Gastroesophageal sphincter (tissue), 4 donors: Measurements from ENCODE around the gene FAM219B. TPM values are rescaled to one million over a fixed set of nuclear protein-coding genes. Genes with fewer than 3 reads are reported as not detected.

Source experiments
- ATAC-seq: fragments of 150-250 bp; one replicate; pipeline ENCODE4 v1.9.1; 2016; ENCODE audit warnings: mild to moderate bottlenecking, moderate library complexity
- H3K27ac ChIP-seq, 4 donors: fragments of 200-600 bp; sonication (generic) in 3 of 4; 1 replicate in 3 of 4; 2 replicates in 1 of 4; pipeline ENCODE4 v1.5.1; 2016 to 2019
- H3K27me3 ChIP-seq: fragments of 200-600 bp; sonication (generic); one replicate; pipeline ENCODE4 v1.5.1; 2019
- H3K36me3 ChIP-seq, 2 donors: fragments of 200-600 bp; sonication (generic); one replicate each; pipeline ENCODE4 v1.5.1; 2019; ENCODE audit warnings: control low read depth in 1 of 2
- H3K4me1 ChIP-seq, 3 donors: fragments of 200-600 bp; sonication (generic); 1 replicate in 2 of 3; 2 replicates in 1 of 3; pipeline ENCODE4 v1.5.1; 2016 to 2019; ENCODE audit warnings: control low read depth in 2 of 3
- H3K4me3 ChIP-seq, 2 donors: fragments of 200-600 bp; sonication (generic); one replicate each; pipeline ENCODE4 v1.5.1; 2019; ENCODE audit warnings: mild to moderate bottlenecking in 1 of 2, moderate library complexity in 1 of 2
- H3K9me3 ChIP-seq, 3 donors: fragments of 200-600 bp; sonication (generic); one replicate each; pipeline ENCODE4 v1.5.1; 2017 to 2019; ENCODE audit warnings: control low read depth in 2 of 3
- EP300 ChIP-seq: sonication (generic); formaldehyde crosslinking; IDR thresholded peaks from one replicate; pipeline ENCODE4 v1.6.1; 2017; ENCODE audit warnings: antibody characterized with exemption, mild to moderate bottlenecking
- POLR2A ChIP-seq, 2 donors: fragments of 450-650 bp; IDR thresholded peaks; one replicate each; pipeline ENCODE4 v1.6.1; 2017; ENCODE audit warnings: antibody characterized with exemption in 2 of 2, mild to moderate bottlenecking in 2 of 2, moderate library complexity in 1 of 2
- POLR2AphosphoS5 ChIP-seq: sonication (generic); formaldehyde crosslinking; IDR thresholded peaks from one replicate; pipeline ENCODE4 v1.6.1; 2017; ENCODE audit warnings: antibody characterized with exemption
- WGBS, 2 donors: methylation state at CpG; one replicate each; pipeline ENCODE4 v1.1.5; 2018; ENCODE audit warnings: low coverage in 1 of 2; 5-methylcytosine and 5-hydroxymethylcytosine counted together
- total RNA-seq, 4 donors: library from RNA; depleted of rRNA; stranded (reverse); fragments of >200 nt; gene quantifications; one replicate each; pipeline ENCODE4 v1.1.0, GENCODE V29; 2016
- TF ChIP-seq, protein P1 (sequence below), 4 experiments: fragments of 200-600 bp in 2 of 4; fragments of 450-650 bp in 2 of 4; sonication (generic) in 1 of 4; IDR thresholded peaks; one replicate each; pipeline ENCODE4 v1.5.1; 2017 to 2019; ENCODE audit warnings: antibody characterized with exemption in 4 of 4, mild to moderate bottlenecking in 2 of 4, moderate library complexity in 2 of 4

The FAM219B gene
- total RNA-seq, 4 donors from 2014 or later = 85.0 to 93.4 (median 88.8) TPM

- H3K36me3 ChIP-seq = no peaks in the 10 kb centered on the region
- H3K4me3 ChIP-seq = no peak overlapping the region
- WGBS, 2 donors = 53 to 62% methylated on average over 2 to 5 of the region's 6 CpGs
- H3K4me1 ChIP-seq = peaks cover 2 to 83% (median 54%) of the 10 kb centered on the region in 3 donors
- no peaks in the 10 kb centered on the region for H3K27me3 ChIP-seq
- no peak for ATAC-seq
- H3K9me3 ChIP-seq = no peaks in the 10 kb centered on the region
- peak overlapping the region in 3 of 4 donors; percentile 94 to 96 (median 95) for H3K27ac ChIP-seq
- TF ChIP-seq, protein P1, sequence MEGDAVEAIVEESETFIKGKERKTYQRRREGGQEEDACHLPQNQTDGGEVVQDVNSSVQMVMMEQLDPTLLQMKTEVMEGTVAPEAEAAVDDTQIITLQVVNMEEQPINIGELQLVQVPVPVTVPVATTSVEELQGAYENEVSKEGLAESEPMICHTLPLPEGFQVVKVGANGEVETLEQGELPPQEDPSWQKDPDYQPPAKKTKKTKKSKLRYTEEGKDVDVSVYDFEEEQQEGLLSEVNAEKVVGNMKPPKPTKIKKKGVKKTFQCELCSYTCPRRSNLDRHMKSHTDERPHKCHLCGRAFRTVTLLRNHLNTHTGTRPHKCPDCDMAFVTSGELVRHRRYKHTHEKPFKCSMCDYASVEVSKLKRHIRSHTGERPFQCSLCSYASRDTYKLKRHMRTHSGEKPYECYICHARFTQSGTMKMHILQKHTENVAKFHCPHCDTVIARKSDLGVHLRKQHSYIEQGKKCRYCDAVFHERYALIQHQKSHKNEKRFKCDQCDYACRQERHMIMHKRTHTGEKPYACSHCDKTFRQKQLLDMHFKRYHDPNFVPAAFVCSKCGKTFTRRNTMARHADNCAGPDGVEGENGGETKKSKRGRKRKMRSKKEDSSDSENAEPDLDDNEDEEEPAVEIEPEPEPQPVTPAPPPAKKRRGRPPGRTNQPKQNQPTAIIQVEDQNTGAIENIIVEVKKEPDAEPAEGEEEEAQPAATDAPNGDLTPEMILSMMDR (IDR thresholded peaks at IDR 0.05) = no peak
- TF ChIP-seq POLR2A (IDR thresholded peaks at IDR 0.05) (no peak), POLR2AphosphoS5 (no peak), EP300 (no peak)
These were observed 38.6 kb downstream of the FAM219B start for GRCh38 chr15:74868059-74868458.

- TF ChIP-seq POLR2A (IDR thresholded peaks at IDR 0.05) (no peak), EP300 (no peak), POLR2AphosphoS5 (no peak)
- TF ChIP-seq, protein P1 (IDR thresholded peaks at IDR 0.05) = no peak
- Histone ChIP-seq H3K9me3 (no peaks in the 10 kb centered on the region), H3K27ac (peak overlapping the region in 3 of 4 donors; percentile 94 to 96 (median 95)), H3K4me3 (no peak overlapping the region), H3K36me3 (no peaks in the 10 kb centered on the region), H3K4me1 (peaks cover 2 to 85% (median 54%) of the 10 kb centered on the region in 3 donors), H3K27me3 (no peaks in the 10 kb centered on the region)
- WGBS, 2 donors = 17 to 25% methylated on average over 1 of the region's 1 CpG
- no peak for ATAC-seq
These were observed 39.1 kb downstream of the FAM219B start for GRCh38 chr15:74867466-74868038.

GRCh38 chr15:74866090-74866489 lies 40.6 kb downstream of the FAM219B start:
- Histone ChIP-seq H3K36me3 (no peaks in the 10 kb centered on the region), H3K27me3 (no peaks in the 10 kb centered on the region), H3K4me1 (peaks cover under 1 to 70% (median 43%) of the 10 kb centered on the region in 3 donors), H3K4me3 (no peak overlapping the region), H3K9me3 (no peaks in the 10 kb centered on the region), H3K27ac (peak overlapping the region in 2 of 4 donors; percentile 35 to 66)
- WGBS, 2 donors = 56 to 68% methylated on average over 2 to 3 of the region's 6 CpGs
- TF ChIP-seq POLR2AphosphoS5 (no peak), EP300 (no peak), POLR2A (IDR thresholded peaks at IDR 0.05) (no peak)
- TF ChIP-seq, protein P1 (IDR thresholded peaks at IDR 0.05) = no peak
- no peak for ATAC-seq

DNA sequence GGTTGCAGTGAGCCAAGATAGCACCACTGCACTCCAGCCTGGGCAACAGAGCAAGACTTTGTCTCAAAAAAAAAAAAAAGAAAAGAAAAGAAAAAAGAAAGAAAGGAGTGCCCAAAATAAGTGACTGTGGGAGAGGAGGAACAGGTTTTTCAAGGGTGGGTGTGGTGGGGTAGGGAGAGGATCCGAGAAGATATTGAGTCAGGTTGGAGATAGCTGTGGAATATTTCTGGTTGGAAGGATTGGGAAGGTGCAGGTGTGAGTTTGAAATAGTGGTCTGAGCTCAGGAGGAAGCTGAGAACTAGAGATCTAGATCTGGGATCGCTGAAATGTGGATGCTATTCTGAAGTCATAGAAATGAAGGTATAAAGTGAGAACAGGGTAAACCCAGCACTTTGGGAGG lies 41.3 kb downstream of the FAM219B start:
- WGBS, 2 donors = 70 to 96% methylated on average over 2 of the region's 2 CpGs
- H3K4me3 ChIP-seq = no peak overlapping the region
- no peaks in the 10 kb centered on the region for H3K27me3 ChIP-seq
- no peaks in the 10 kb centered on the region for H3K9me3 ChIP-seq
- H3K4me1 ChIP-seq = peaks cover 0 to 62% (median 37%) of the 10 kb centered on the region in 3 donors
- no peaks in the 10 kb centered on the region for H3K36me3 ChIP-seq
- no peak overlapping the region for H3K27ac ChIP-seq
- ATAC-seq = no peak
- TF ChIP-seq EP300 = no peak
- no peak for TF ChIP-seq POLR2AphosphoS5
- no peak for TF ChIP-seq POLR2A (IDR thresholded peaks at IDR 0.05)
- TF ChIP-seq, protein P1 (IDR thresholded peaks at IDR 0.05) = no peak

GRCh38 chr15:74864296-74864695 lies 42.4 kb downstream of the FAM219B start:
- H3K36me3 ChIP-seq = no peaks in the 10 kb centered on the region
- peaks cover 0 to 60% (median 31%) of the 10 kb centered on the region in 3 donors for H3K4me1 ChIP-seq

More at GRCh38 chr15:74864296-74864695, 42.4 kb downstream of the FAM219B start:
- Histone ChIP-seq H3K9me3 (no peaks in the 10 kb centered on the region), H3K27me3 (no peaks in the 10 kb centered on the region), H3K27ac (peak overlapping the region in 2 of 4 donors; percentile 18 to 52), H3K4me3 (no peak overlapping the region)
- no peak for ATAC-seq
- 63 to 84% methylated on average over 1 to 5 of the region's 6 CpGs for WGBS, 2 donors
- TF ChIP-seq POLR2AphosphoS5 (no peak), POLR2A (IDR thresholded peaks at IDR 0.05) (no peak), EP300 (no peak)
- TF ChIP-seq, protein P1 (IDR thresholded peaks at IDR 0.05) = no peak
